Testis (tissue), 3 donors: ENCODE measurements around the gene RNF223. TPM values are rescaled to one million over a fixed set of nuclear protein-coding genes. Genes with fewer than 3 reads are reported as not detected.

Experiments
- DNase-seq: peaks from one replicate; pipeline ENCODE4 v3.0.0-alpha.2; 2019
- H3K27ac ChIP-seq, 2 donors: fragments of 200-600 bp; sonication (generic); one replicate each; pipeline ENCODE4 v1.5.1; 2019
- H3K27me3 ChIP-seq: fragments of 200-600 bp; sonication (generic); one replicate; pipeline ENCODE4 v1.5.1; 2019
- H3K36me3 ChIP-seq: fragments of 200-600 bp; sonication (generic); one replicate; pipeline ENCODE4 v1.5.1; 2017; ENCODE audit warnings: low read depth; ENCODE audit errors: missing control alignments
- H3K4me1 ChIP-seq: fragments of 200-600 bp; sonication (generic); one replicate; pipeline ENCODE4 v1.5.1; 2019
- H3K4me3 ChIP-seq, 2 donors: fragments of 200-600 bp; sonication (generic); one replicate each; pipeline ENCODE4 v1.5.1; 2017 to 2019
- H3K9me3 ChIP-seq: fragments of 200-600 bp; sonication (generic); one replicate; pipeline ENCODE4 v1.5.1; 2017
- POLR2A ChIP-seq: fragments of 450-650 bp; IDR thresholded peaks from one replicate; pipeline ENCODE4 v1.6.1; 2017; ENCODE audit warnings: antibody characterized with exemption, mild to moderate bottlenecking, moderate library complexity
- WGBS, 2 donors: methylation state at CpG; one replicate each; pipeline ENCODE4 v1.1.5; 2018; 5-methylcytosine and 5-hydroxymethylcytosine counted together
- intact Hi-C: fragments of 100-400 bp; cut with DNase I; formaldehyde crosslinking; loops from one replicate; pipeline ENCODE4 v1.15.1; 2023; ENCODE audit warnings: low total_unique reads
- polyA plus RNA-seq: library from polyadenylated mRNA; stranded (reverse); fragments of 350-450 nt; fragmentation: Illumina TruSeq; extraction: RNeasy Lipid Tissue Mini Kit (QIAGEN cat#74804); gene quantifications from one replicate; pipeline ENCODE4 v1.2.3, GENCODE V29; 2014; ENCODE audit warnings: low read depth, low replicate concordance; ENCODE audit not compliant: insufficient read depth
- total RNA-seq, 2 donors: library from RNA; depleted of rRNA; stranded (reverse); fragments of >200 nt; gene quantifications; one replicate each; pipeline ENCODE4 v1.2.3, GENCODE V29; 2016
- TF ChIP-seq, protein P1 (sequence below), 3 experiments: fragments of 450-650 bp in 2 of 3; fragments of 200-600 bp in 1 of 3; sonication (generic) in 1 of 3; IDR thresholded peaks; one replicate each; pipeline ENCODE4 v1.5.1; 2016 to 2019; ENCODE audit warnings: antibody characterized with exemption in 3 of 3, mild to moderate bottlenecking in 2 of 3, moderate library complexity in 1 of 3

Gene RNF223
- total and polyA plus RNA-seq, 3 donors from 2014 or later, result 0.19 to 0.31 TPM; not detected in 1

DNA sequence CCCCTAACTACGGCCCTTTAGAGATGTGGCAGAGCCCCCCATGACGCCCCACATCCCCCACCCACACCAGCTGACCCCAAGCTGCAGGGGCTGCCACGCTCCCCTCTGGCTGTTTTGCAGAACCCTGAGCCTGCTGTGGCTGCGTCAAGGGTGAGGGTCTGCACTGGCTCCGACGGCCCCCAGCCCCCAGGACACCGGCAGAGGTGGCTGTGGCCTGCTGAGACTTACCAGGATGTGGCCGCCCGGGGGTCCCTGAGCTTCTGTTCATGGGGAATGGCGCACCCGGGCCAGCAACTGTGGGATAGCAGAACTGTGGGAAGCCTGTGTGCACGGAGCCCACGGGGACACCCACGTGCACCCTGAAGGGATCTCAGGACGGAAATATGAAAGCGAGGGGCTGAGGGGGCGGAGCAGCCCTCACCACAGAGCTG lies 12.8 kb upstream of the RNF223 start:
- Histone ChIP-seq H3K36me3 (no peaks in the 10 kb centered on the region), H3K27ac (no peak overlapping the region), H3K4me1 (no peaks in the 10 kb centered on the region), H3K4me3 (no peak overlapping the region), H3K9me3 (no peaks in the 10 kb centered on the region), H3K27me3 (no peaks in the 10 kb centered on the region)
- TF ChIP-seq, protein P1, sequence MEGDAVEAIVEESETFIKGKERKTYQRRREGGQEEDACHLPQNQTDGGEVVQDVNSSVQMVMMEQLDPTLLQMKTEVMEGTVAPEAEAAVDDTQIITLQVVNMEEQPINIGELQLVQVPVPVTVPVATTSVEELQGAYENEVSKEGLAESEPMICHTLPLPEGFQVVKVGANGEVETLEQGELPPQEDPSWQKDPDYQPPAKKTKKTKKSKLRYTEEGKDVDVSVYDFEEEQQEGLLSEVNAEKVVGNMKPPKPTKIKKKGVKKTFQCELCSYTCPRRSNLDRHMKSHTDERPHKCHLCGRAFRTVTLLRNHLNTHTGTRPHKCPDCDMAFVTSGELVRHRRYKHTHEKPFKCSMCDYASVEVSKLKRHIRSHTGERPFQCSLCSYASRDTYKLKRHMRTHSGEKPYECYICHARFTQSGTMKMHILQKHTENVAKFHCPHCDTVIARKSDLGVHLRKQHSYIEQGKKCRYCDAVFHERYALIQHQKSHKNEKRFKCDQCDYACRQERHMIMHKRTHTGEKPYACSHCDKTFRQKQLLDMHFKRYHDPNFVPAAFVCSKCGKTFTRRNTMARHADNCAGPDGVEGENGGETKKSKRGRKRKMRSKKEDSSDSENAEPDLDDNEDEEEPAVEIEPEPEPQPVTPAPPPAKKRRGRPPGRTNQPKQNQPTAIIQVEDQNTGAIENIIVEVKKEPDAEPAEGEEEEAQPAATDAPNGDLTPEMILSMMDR (IDR thresholded peaks at IDR 0.05), result no peak
- no peak for TF ChIP-seq POLR2A
- WGBS, 2 donors, result 94 to 100% methylated on average over 6 to 17 of the region's 17 CpGs
- DNase-seq, result no peak
- intact Hi-C loops, result no loop called here

DNA sequence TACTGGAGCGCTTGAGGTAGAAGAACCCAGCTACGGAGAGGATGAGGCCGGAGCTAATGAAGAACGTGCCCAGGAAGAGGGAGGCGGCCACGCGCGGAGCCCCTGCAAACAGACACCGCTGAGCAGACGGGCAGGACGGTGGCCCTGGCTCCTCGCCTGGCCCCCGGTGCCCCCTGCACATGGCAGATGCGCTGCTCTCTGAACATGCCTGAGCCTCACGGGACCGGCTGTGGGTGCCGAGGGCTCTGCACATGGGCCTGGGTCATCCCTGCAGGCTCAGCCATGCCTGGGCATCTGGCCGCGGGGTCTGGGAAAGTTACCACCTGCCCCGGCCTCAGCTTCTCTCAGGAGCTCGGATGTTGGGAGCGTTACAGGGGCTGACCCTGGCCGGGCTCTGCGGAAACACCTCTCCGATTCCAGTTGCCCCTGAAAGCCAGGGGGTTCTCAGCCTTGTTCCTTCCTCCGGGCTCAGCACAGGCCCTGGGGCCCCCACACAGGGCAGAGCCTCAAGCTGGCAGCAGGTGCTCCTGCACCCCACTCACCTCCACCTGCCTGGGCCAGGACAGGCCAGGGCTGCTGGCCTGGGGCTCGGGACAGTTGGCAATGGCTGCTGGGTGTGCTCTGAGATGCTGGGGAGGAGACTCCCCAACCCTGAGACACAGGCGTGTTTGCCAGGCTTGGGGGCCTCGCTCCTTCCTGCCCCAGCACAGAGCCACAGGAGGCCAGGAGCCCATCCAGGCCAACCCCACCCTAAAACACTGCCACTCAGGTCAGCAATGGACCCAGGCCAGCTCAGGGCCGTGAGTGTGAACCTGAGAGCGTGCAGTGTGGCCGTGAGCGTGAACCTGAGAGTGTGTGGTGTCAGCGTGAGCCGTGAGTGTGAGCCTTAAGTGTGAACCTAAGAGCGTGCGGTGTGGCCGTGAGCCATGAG lies 12.1 kb upstream of the RNF223 start:
- Histone ChIP-seq H3K9me3 (no peaks in the 10 kb centered on the region), H3K4me3 (no peak overlapping the region), H3K27me3 (no peaks in the 10 kb centered on the region), H3K27ac (no peak overlapping the region), H3K4me1 (no peaks in the 10 kb centered on the region), H3K36me3 (no peaks in the 10 kb centered on the region)
- DNase-seq, result no peak
- intact Hi-C loops, result no loop called here
- WGBS, 2 donors, result 96 to 99% methylated on average over 30 to 37 of the region's 38 CpGs
- TF ChIP-seq, protein P1 (IDR thresholded peaks at IDR 0.05), result no peak
- TF ChIP-seq POLR2A, result no peak

DNA sequence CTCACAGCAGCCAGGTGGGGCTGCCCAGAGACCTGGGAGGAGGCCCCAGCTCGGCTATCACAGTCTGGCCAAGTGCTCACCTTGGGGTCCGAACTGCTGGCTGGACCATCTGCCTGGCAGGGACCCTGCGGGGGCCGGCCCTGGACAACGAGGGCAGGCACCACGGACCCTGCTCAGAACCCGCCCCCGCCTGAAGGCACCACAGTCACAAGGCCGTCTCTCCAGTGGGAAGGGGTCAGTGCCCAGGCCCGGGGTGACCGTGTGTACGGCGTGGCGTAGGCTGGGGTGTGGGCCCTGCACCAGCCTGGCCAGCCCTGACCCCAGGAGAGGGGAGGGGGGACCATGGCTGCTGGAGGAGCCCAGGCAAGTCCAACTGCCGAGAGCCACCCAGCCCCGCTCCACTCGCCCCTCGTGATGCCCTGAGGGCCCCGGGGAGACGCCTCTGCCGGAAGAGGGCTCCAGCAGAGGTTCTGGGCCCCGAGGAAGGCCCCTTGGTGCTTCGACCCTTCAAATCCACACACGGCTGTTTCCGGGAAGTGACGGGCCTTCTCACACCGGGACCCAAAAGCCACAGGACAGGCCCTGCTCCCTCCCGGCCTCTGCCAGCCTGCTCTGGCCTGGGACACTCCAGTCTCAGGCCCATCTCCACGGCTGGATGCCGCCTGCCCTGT lies 11.2 kb upstream of the RNF223 start:
- intact Hi-C loops, result no loop called here
- no peaks in the 10 kb centered on the region for H3K27me3 ChIP-seq
- no peak overlapping the region for H3K27ac ChIP-seq
- H3K4me3 ChIP-seq, result no peak overlapping the region
- 92 to 98% methylated on average over 15 to 30 of the region's 30 CpGs for WGBS, 2 donors
- no peak for DNase-seq
- no peaks in the 10 kb centered on the region for H3K9me3 ChIP-seq
- TF ChIP-seq POLR2A, result no peak
- TF ChIP-seq, protein P1 (IDR thresholded peaks at IDR 0.05), result no peak
- H3K4me1 ChIP-seq, result peaks cover 2% of the 10 kb centered on the region
- no peaks in the 10 kb centered on the region for H3K36me3 ChIP-seq

DNA sequence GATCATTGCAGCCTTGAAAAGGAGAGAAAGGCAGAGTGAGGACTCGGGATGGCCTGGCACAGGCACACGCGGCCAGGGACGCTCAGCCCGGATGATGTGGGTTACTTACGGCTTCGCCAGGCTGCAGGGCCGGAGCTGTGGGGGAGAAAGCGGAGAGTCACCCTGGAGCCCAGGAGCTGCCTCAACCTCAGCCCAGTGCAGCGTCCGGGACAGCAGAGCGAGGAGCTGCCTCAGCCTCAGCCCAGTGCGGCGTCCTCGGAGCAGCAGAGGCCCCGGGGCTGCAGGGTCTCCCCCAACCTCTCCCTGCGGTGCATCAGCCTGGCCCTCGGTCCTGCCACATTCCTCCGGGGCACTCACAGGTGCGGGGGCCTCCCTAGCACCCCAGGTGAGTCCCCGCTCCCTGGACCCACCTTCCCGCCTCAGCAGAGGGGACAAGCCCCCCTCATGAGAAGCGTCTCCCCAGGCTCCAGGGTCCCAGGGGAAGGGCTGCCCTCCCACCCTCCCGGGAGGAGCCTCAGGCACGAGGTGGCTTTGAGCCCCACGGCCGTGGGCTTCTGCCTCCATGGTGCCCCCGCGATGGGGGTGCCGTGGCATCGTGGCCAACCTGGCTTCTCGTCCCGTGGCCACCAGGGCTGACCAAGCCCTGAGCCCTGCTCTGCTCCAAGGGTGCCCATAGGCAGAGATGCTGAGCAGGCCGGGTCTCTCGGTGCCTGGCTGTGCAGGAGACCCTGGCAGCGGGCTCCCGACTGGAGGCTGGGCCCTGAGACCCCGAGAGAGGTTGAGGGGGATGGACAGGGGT lies 10.5 kb upstream of the RNF223 start:
- no peaks in the 10 kb centered on the region for H3K36me3 ChIP-seq
- H3K4me3 ChIP-seq, result no peak overlapping the region
- H3K9me3 ChIP-seq, result no peaks in the 10 kb centered on the region
- H3K27ac ChIP-seq, result no peak overlapping the region
- peaks cover 9% of the 10 kb centered on the region for H3K4me1 ChIP-seq
- TF ChIP-seq POLR2A, result no peak
- TF ChIP-seq, protein P1 (IDR thresholded peaks at IDR 0.05), result no peak
- H3K27me3 ChIP-seq, result no peaks in the 10 kb centered on the region
- intact Hi-C loops, result no loop called here
- DNase-seq, result peak; percentile 3
- WGBS, 2 donors, result 95 to 100% methylated on average over 12 to 38 of the region's 38 CpGs
